HEK293 (cell line): ENCODE results near the gene KLHL15.

Experiments used
- CTCF ChIP-seq: fragments of 450-650 bp; formaldehyde crosslinking; IDR thresholded peaks from 2 replicates; pipeline ENCODE4 v1.5.1; 2016; ENCODE audit warnings: missing biosample characterization, missing genetic modification characterization
- MZF1 ChIP-seq: fragments of 450-650 bp; formaldehyde crosslinking; IDR thresholded peaks from 2 replicates; pipeline ENCODE4 v1.5.1; 2017; ENCODE audit warnings: missing biosample characterization, missing genetic modification characterization, borderline replicate concordance
- ZNF292 ChIP-seq: fragments of 450-650 bp; formaldehyde crosslinking; IDR thresholded peaks from 2 replicates; pipeline ENCODE4 v1.5.1; 2016; ENCODE audit warnings: low read depth, missing biosample characterization, missing genetic modification characterization, borderline replicate concordance
- ZNF350 ChIP-seq: fragments of 450-650 bp; formaldehyde crosslinking; IDR thresholded peaks from 2 replicates; pipeline ENCODE4 v1.5.0; 2017; ENCODE audit warnings: missing biosample characterization, mild to moderate bottlenecking, missing genetic modification characterization
- ZNF558 ChIP-seq: fragments of 450-650 bp; formaldehyde crosslinking; IDR thresholded peaks from 2 replicates; pipeline ENCODE4 v1.5.1; 2016; ENCODE audit warnings: missing biosample characterization, missing genetic modification characterization

DNA sequence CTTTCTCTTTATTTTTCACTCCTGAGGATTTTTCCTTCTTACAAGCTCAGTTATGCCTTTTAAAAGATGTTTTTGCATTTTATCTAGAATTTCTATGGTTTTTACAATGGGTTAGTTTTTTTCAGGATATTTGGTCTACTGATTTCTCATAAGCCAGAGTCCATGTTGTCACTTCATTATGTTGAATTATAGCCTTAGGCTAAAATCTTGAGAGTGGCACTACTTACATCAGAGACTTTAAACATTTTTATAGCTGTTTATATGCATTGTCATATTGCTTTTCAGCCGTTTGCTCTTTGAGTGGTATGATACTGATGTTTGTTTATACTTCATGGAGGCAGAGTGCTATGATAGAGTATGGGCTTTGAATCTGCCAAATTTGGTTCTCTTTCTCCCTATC lies 82.8 kb downstream of the KLHL15 start:
- no peak for TF ChIP-seq CTCF (tag by site-specific recombination)
- no peak for TF ChIP-seq ZNF350
- no peak for TF ChIP-seq ZNF558 (tag by site-specific recombination)
- no peak for TF ChIP-seq ZNF292 (tag by site-specific recombination)
- TF ChIP-seq MZF1 (tag by site-specific recombination), result no peak
